ENCODE results near the gene MAPT. TPM values are rescaled to one million over a fixed set of nuclear protein-coding genes. Genes with fewer than 3 reads are reported as not detected.

Gene MAPT
- total RNA-seq, 4 donors from 2014 or later: 3.6 to 6.5 (median 4.5) TPM

GRCh38 chr17:46042925-46043324 is 148.6 kb downstream of the MAPT start:
- 75% methylated on average over 3 of the region's 3 CpGs for WGBS
- Histone ChIP-seq H3K36me3 (peaks cover 49% of the 10 kb centered on the region), H3K9me3 (no peaks in the 10 kb centered on the region), H3K4me3 (no peak overlapping the region), H3K4me1 (peaks cover 12% of the 10 kb centered on the region), H3K27ac (no peak overlapping the region), H3K27me3 (no peaks in the 10 kb centered on the region)
- no peak for DNase-seq (ENCODE audit: low spot score in 2 of 2)
- TF ChIP-seq POLR2A (IDR thresholded peaks at IDR 0.05) (no peak), CTCF (IDR thresholded peaks at IDR 0.05) (no peak), EP300 (IDR thresholded peaks at IDR 0.05) (no peak), POLR2AphosphoS5 (IDR thresholded peaks at IDR 0.05) (no peak)

- Histone ChIP-seq H3K27me3 (no peaks in the 10 kb centered on the region), H3K36me3 (peaks cover 49% of the 10 kb centered on the region), H3K27ac (no peak overlapping the region), H3K9me3 (no peaks in the 10 kb centered on the region), H3K4me1 (peaks cover 12% of the 10 kb centered on the region), H3K4me3 (no peak overlapping the region)
- DNase-seq (ENCODE audit: low spot score in 2 of 2): no peak
- WGBS: 90% methylated on average over 3 of the region's 3 CpGs
- no peak for TF ChIP-seq POLR2A (IDR thresholded peaks at IDR 0.05)
- no peak for TF ChIP-seq EP300 (IDR thresholded peaks at IDR 0.05)
- no peak for TF ChIP-seq CTCF (IDR thresholded peaks at IDR 0.05)
Measured at GRCh38 chr17:46043606-46044005, 149.3 kb downstream of the MAPT start.

- peak overlapping the region; percentile 39 for H3K27ac ChIP-seq
- H3K27me3 ChIP-seq: no peaks in the 10 kb centered on the region
- peaks cover 12% of the 10 kb centered on the region for H3K4me1 ChIP-seq
- H3K36me3 ChIP-seq: peaks cover 46% of the 10 kb centered on the region
- H3K4me3 ChIP-seq: no peak overlapping the region
- no peaks in the 10 kb centered on the region for H3K9me3 ChIP-seq
- WGBS: 43% methylated on average over 5 of the region's 5 CpGs
- peak in 1 of 2 donors; percentile 82 for DNase-seq (ENCODE audit: low spot score in 2 of 2)
- TF ChIP-seq POLR2AphosphoS5 (IDR thresholded peaks at IDR 0.05): no peak
- no peak for TF ChIP-seq EP300 (IDR thresholded peaks at IDR 0.05)
- peak; percentile 81 to 89 for TF ChIP-seq CTCF (IDR thresholded peaks at IDR 0.05)
- no peak for TF ChIP-seq POLR2A (IDR thresholded peaks at IDR 0.05)
Measured at GRCh38 chr17:46044286-46044928, 150.1 kb downstream of the MAPT start.

GRCh38 chr17:46044989-46045388 is 150.6 kb downstream of the MAPT start:
- Histone ChIP-seq H3K9me3 (no peaks in the 10 kb centered on the region), H3K27me3 (no peaks in the 10 kb centered on the region), H3K27ac (no peak overlapping the region), H3K36me3 (peaks cover 46% of the 10 kb centered on the region), H3K4me3 (no peak overlapping the region), H3K4me1 (peaks cover 12% of the 10 kb centered on the region)
- WGBS: 47% methylated on average over 2 of the region's 2 CpGs
- DNase-seq (ENCODE audit: low spot score in 2 of 2): no peak
- TF ChIP-seq EP300 (IDR thresholded peaks at IDR 0.05) (no peak), POLR2A (IDR thresholded peaks at IDR 0.05) (no peak), CTCF (IDR thresholded peaks at IDR 0.05) (no peak), POLR2AphosphoS5 (IDR thresholded peaks at IDR 0.05) (no peak)

- DNase-seq (ENCODE audit: low spot score in 2 of 2): no peak
Measured at GRCh38 chr17:46045639-46046038, 151.3 kb downstream of the MAPT start.

More at GRCh38 chr17:46045639-46046038, 151.3 kb downstream of the MAPT start:
- WGBS: 85% methylated on average over 3 of the region's 3 CpGs
- TF ChIP-seq POLR2A (IDR thresholded peaks at IDR 0.05) (no peak), POLR2AphosphoS5 (IDR thresholded peaks at IDR 0.05) (no peak), CTCF (IDR thresholded peaks at IDR 0.05) (no peak), EP300 (IDR thresholded peaks at IDR 0.05) (no peak)
- Histone ChIP-seq H3K9me3 (no peaks in the 10 kb centered on the region), H3K4me1 (peaks cover 12% of the 10 kb centered on the region), H3K4me3 (no peak overlapping the region), H3K36me3 (peaks cover 46% of the 10 kb centered on the region), H3K27me3 (no peaks in the 10 kb centered on the region), H3K27ac (no peak overlapping the region)
